Erythroblast (primary cell): ENCODE data around the gene EHBP1.

Experiments
- GATA1 ChIP-seq: IDR thresholded peaks from 2 replicates; pipeline ENCODE4 v1.6.1; 2011; ENCODE audit warnings: low read depth, mild to moderate bottlenecking, control low read depth, low read length, moderate library complexity
- POLR2A ChIP-seq: IDR thresholded peaks from 2 replicates; pipeline ENCODE4 v1.6.1; 2011; ENCODE audit warnings: mild to moderate bottlenecking, low read length

GRCh38 chr2:63093502-63093901 is 388.0 kb downstream of the EHBP1 start:
- TF ChIP-seq POLR2A (no peak), GATA1 (no peak)
